ENCODE measurements around the gene PURA.
A peak's percentile ranks its signal among the peaks of the same experiment; 100 is the strongest.

Gene PURA

GRCh38 chr5:140134277-140134935, 20.5 kb downstream of the PURA start:
- no peak for DNase-seq
- peaks cover 6% of the 10 kb centered on the region for H3K4me1 ChIP-seq (ENCODE audit: control insufficient read depth, insufficient read depth, low read length, poor library complexity, severe bottlenecking)
- no peaks in the 10 kb centered on the region for H3K36me3 ChIP-seq (ENCODE audit: control insufficient read depth, insufficient read depth, low read length)
- no peaks in the 10 kb centered on the region for H3K9me3 ChIP-seq (ENCODE audit: control insufficient read depth, low read length)
- H3K27ac ChIP-seq (ENCODE audit: insufficient read depth, low read length, poor library complexity, severe bottlenecking): no peak overlapping the region
- no peaks in the 10 kb centered on the region for H3K27me3 ChIP-seq (replicated peaks; ENCODE audit: control insufficient read depth, insufficient read depth, low read length, poor library complexity, severe bottlenecking)
- no peak overlapping the region for H3K4me3 ChIP-seq (ENCODE audit: insufficient read depth, low read depth, low read length, poor library complexity, severe bottlenecking)

- peaks cover 6% of the 10 kb centered on the region for H3K4me1 ChIP-seq (ENCODE audit: control insufficient read depth, insufficient read depth, low read length, poor library complexity, severe bottlenecking)
- DNase-seq: no peak
- no peak overlapping the region for H3K27ac ChIP-seq (ENCODE audit: insufficient read depth, low read length, poor library complexity, severe bottlenecking)
- no peaks in the 10 kb centered on the region for H3K36me3 ChIP-seq (ENCODE audit: control insufficient read depth, insufficient read depth, low read length)
- H3K9me3 ChIP-seq (ENCODE audit: control insufficient read depth, low read length): no peaks in the 10 kb centered on the region
- H3K4me3 ChIP-seq (ENCODE audit: insufficient read depth, low read depth, low read length, poor library complexity, severe bottlenecking): no peak overlapping the region
- H3K27me3 ChIP-seq (replicated peaks; ENCODE audit: control insufficient read depth, insufficient read depth, low read length, poor library complexity, severe bottlenecking): no peaks in the 10 kb centered on the region
These were observed 21.2 kb downstream of the PURA start for GRCh38 chr5:140135127-140135526.

DNA sequence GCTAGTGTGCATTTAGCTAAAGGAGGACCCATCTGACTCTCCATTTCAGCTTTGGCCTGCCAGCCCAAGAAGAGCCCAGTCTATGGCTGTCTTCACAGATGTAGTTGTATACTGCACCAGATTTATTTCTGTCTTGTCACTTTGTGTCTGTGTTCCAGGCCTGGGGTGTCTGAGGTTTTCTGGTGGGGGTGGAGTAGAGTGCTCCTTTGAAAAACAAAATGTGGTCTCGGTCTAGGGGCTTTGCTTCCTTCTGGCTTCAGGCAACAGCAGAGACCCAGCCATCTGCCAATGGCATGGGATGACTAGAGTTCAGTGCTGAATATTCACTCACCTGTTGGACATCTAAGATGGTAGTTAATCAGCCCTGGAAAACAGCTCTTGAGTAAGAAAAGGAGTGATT, 22.7 kb downstream of the PURA start:
- H3K4me1 ChIP-seq (ENCODE audit: control insufficient read depth, insufficient read depth, low read length, poor library complexity, severe bottlenecking): peaks cover 6% of the 10 kb centered on the region
- H3K27me3 ChIP-seq (replicated peaks; ENCODE audit: control insufficient read depth, insufficient read depth, low read length, poor library complexity, severe bottlenecking): no peaks in the 10 kb centered on the region
- H3K4me3 ChIP-seq (ENCODE audit: insufficient read depth, low read depth, low read length, poor library complexity, severe bottlenecking): no peak overlapping the region
- no peak for DNase-seq
- H3K9me3 ChIP-seq (ENCODE audit: control insufficient read depth, low read length): no peaks in the 10 kb centered on the region
- no peaks in the 10 kb centered on the region for H3K36me3 ChIP-seq (ENCODE audit: control insufficient read depth, insufficient read depth, low read length)
- H3K27ac ChIP-seq (ENCODE audit: insufficient read depth, low read length, poor library complexity, severe bottlenecking): no peak overlapping the region

DNA sequence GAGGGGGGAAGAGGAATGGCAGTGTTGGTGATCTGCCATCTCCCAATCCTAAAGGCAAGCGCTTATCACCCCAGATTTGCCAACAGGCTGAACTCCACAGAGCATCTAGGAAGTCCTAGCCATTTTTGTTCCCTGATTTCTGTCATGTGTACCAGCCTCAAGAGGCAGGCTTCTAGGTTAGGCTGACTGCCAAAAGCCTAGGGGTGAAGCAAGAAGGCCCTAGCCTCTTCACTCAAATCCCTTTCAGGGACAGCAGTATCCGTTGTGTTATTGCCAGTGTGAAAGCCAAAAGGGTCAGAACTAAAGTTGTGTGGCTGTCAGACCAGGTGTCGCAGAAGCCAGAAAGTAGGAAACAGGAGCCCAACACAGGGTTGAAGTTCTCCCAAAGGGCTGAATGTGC, 26.5 kb downstream of the PURA start:
- H3K4me1 ChIP-seq (ENCODE audit: control insufficient read depth, insufficient read depth, low read length, poor library complexity, severe bottlenecking): peaks cover 4% of the 10 kb centered on the region
- H3K4me3 ChIP-seq (ENCODE audit: insufficient read depth, low read depth, low read length, poor library complexity, severe bottlenecking): no peak overlapping the region
- H3K27ac ChIP-seq (ENCODE audit: insufficient read depth, low read length, poor library complexity, severe bottlenecking): no peak overlapping the region
- H3K27me3 ChIP-seq (replicated peaks; ENCODE audit: control insufficient read depth, insufficient read depth, low read length, poor library complexity, severe bottlenecking): peaks cover 6% of the 10 kb centered on the region
- no peaks in the 10 kb centered on the region for H3K9me3 ChIP-seq (ENCODE audit: control insufficient read depth, low read length)
- no peaks in the 10 kb centered on the region for H3K36me3 ChIP-seq (ENCODE audit: control insufficient read depth, insufficient read depth, low read length)
- DNase-seq: no peak

GRCh38 chr5:140141241-140141640, 27.3 kb downstream of the PURA start:
- H3K9me3 ChIP-seq (ENCODE audit: control insufficient read depth, low read length): no peaks in the 10 kb centered on the region
- H3K27ac ChIP-seq (ENCODE audit: insufficient read depth, low read length, poor library complexity, severe bottlenecking): no peak overlapping the region
- H3K36me3 ChIP-seq (ENCODE audit: control insufficient read depth, insufficient read depth, low read length): no peaks in the 10 kb centered on the region
- DNase-seq: no peak
- H3K4me1 ChIP-seq (ENCODE audit: control insufficient read depth, insufficient read depth, low read length, poor library complexity, severe bottlenecking): peaks cover 13% of the 10 kb centered on the region
- H3K27me3 ChIP-seq (replicated peaks; ENCODE audit: control insufficient read depth, insufficient read depth, low read length, poor library complexity, severe bottlenecking): peaks cover 8% of the 10 kb centered on the region
- H3K4me3 ChIP-seq (ENCODE audit: insufficient read depth, low read depth, low read length, poor library complexity, severe bottlenecking): no peak overlapping the region

- Histone ChIP-seq H3K9me3 (ENCODE audit: control insufficient read depth, low read length) (no peaks in the 10 kb centered on the region), H3K4me1 (ENCODE audit: control insufficient read depth, insufficient read depth, low read length, poor library complexity, severe bottlenecking) (peaks cover 13% of the 10 kb centered on the region), H3K27me3 (replicated peaks; ENCODE audit: control insufficient read depth, insufficient read depth, low read length, poor library complexity, severe bottlenecking) (peaks cover 8% of the 10 kb centered on the region), H3K27ac (ENCODE audit: insufficient read depth, low read length, poor library complexity, severe bottlenecking) (no peak overlapping the region), H3K36me3 (ENCODE audit: control insufficient read depth, insufficient read depth, low read length) (no peaks in the 10 kb centered on the region), H3K4me3 (ENCODE audit: insufficient read depth, low read depth, low read length, poor library complexity, severe bottlenecking) (no peak overlapping the region)
- DNase-seq: no peak
These were observed 28.3 kb downstream of the PURA start for GRCh38 chr5:140142246-140142645.

DNA sequence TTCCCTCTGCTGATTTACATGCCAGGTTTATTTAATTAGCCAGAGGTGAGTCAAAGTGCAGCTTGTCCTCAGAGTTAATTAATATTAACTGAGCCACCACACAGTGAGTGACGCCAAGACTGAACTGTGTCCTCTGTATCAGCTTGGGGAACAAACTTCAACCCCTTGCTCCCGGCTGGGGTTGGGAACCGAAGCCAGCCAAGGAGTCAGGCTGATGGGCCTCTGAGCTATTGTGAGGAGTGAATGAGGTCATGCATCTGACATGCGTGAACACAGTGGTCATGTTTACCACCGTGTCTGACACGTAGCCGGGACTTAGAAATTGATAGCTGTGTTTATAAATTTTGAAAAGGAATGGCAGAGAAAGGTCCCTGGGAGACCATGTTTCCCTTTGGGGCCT, 28.9 kb downstream of the PURA start:
- H3K9me3 ChIP-seq (ENCODE audit: control insufficient read depth, low read length): no peaks in the 10 kb centered on the region
- peaks cover 13% of the 10 kb centered on the region for H3K4me1 ChIP-seq (ENCODE audit: control insufficient read depth, insufficient read depth, low read length, poor library complexity, severe bottlenecking)
- no peak overlapping the region for H3K4me3 ChIP-seq (ENCODE audit: insufficient read depth, low read depth, low read length, poor library complexity, severe bottlenecking)
- no peaks in the 10 kb centered on the region for H3K36me3 ChIP-seq (ENCODE audit: control insufficient read depth, insufficient read depth, low read length)
- H3K27me3 ChIP-seq (replicated peaks; ENCODE audit: control insufficient read depth, insufficient read depth, low read length, poor library complexity, severe bottlenecking): peaks cover 8% of the 10 kb centered on the region
- DNase-seq: no peak
- H3K27ac ChIP-seq (ENCODE audit: insufficient read depth, low read length, poor library complexity, severe bottlenecking): no peak overlapping the region

GRCh38 chr5:140143521-140144258, 29.8 kb downstream of the PURA start:
- no peak for DNase-seq
- no peaks in the 10 kb centered on the region for H3K36me3 ChIP-seq (ENCODE audit: control insufficient read depth, insufficient read depth, low read length)
- peaks cover 8% of the 10 kb centered on the region for H3K27me3 ChIP-seq (replicated peaks; ENCODE audit: control insufficient read depth, insufficient read depth, low read length, poor library complexity, severe bottlenecking)
- no peak overlapping the region for H3K27ac ChIP-seq (ENCODE audit: insufficient read depth, low read length, poor library complexity, severe bottlenecking)
- H3K4me3 ChIP-seq (ENCODE audit: insufficient read depth, low read depth, low read length, poor library complexity, severe bottlenecking): no peak overlapping the region
- H3K9me3 ChIP-seq (ENCODE audit: control insufficient read depth, low read length): no peaks in the 10 kb centered on the region
- peaks cover 13% of the 10 kb centered on the region for H3K4me1 ChIP-seq (ENCODE audit: control insufficient read depth, insufficient read depth, low read length, poor library complexity, severe bottlenecking)

DNA sequence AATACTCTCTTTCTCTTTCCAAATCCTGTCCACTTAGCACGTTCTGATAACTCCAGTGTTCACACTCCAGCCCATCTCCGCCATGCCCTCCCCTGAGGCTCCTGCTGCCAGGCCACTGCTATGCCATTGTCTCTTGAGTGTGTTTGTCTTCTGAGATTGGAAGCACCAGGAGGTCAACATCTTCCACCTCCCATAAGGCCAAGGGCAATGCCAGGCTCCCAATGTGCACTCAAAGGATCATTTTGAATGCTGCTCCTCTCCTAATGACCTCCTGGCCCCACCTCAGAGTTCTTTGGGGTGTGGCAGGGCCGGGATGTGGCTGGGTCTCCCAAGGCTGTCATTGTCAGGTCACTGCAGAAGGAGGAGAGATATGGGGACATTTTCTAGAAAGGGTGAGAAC, 31.3 kb downstream of the PURA start:
- Histone ChIP-seq H3K27ac (ENCODE audit: insufficient read depth, low read length, poor library complexity, severe bottlenecking) (no peak overlapping the region), H3K4me1 (ENCODE audit: control insufficient read depth, insufficient read depth, low read length, poor library complexity, severe bottlenecking) (peaks cover 13% of the 10 kb centered on the region), H3K36me3 (ENCODE audit: control insufficient read depth, insufficient read depth, low read length) (no peaks in the 10 kb centered on the region), H3K4me3 (ENCODE audit: insufficient read depth, low read depth, low read length, poor library complexity, severe bottlenecking) (peak overlapping the region; percentile 43), H3K27me3 (replicated peaks; ENCODE audit: control insufficient read depth, insufficient read depth, low read length, poor library complexity, severe bottlenecking) (peaks cover 8% of the 10 kb centered on the region), H3K9me3 (ENCODE audit: control insufficient read depth, low read length) (no peaks in the 10 kb centered on the region)
- no peak for DNase-seq

DNA sequence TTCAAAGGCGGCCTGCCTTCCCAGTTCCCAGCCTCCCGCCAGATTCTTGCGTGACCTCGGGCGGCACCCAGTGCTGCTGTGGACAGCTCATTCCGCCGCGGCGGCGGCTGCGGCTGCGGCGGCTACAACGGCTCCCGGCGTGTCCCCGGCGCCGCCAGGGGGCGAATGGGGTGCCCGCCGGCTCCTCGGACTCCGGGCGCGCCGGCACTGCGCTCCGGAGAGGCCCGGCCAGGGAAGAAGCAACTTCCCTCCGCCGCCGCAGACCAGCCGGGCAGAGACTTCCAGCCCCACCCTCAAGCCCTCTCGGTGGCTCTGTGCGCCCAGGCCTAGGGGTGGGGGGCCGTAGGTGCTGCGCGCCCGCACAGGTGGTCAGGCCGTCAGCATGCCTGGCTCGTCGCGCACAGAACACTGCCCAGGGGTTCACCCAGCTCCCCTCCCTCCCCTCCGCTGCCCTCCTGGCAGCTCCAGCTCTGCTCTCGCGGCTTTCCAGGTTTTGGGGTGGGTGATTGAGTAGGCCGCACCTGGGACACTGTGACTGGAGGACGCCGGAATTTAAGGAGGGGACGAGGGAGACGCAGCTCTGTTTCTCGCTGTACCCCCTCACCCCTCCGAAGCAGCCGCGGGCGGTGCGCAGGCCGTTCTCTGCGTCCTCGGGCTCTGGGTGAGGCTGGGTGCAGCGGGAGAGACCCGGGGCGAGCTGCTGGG, 32.1 kb downstream of the PURA start:
- peak; percentile 12 to 34 (median 20) for DNase-seq
- Histone ChIP-seq H3K27ac (ENCODE audit: insufficient read depth, low read length, poor library complexity, severe bottlenecking) (no peak overlapping the region), H3K4me3 (ENCODE audit: insufficient read depth, low read depth, low read length, poor library complexity, severe bottlenecking) (peak overlapping the region; percentile 43), H3K4me1 (ENCODE audit: control insufficient read depth, insufficient read depth, low read length, poor library complexity, severe bottlenecking) (peaks cover 13% of the 10 kb centered on the region), H3K27me3 (replicated peaks; ENCODE audit: control insufficient read depth, insufficient read depth, low read length, poor library complexity, severe bottlenecking) (peaks cover 8% of the 10 kb centered on the region), H3K36me3 (ENCODE audit: control insufficient read depth, insufficient read depth, low read length) (no peaks in the 10 kb centered on the region), H3K9me3 (ENCODE audit: control insufficient read depth, low read length) (no peaks in the 10 kb centered on the region)

Data from effector memory CD4-positive, alpha-beta T cell (primary cell).